B cell (primary cell): ENCODE results near the gene TSN. TPM values are rescaled to one million over a fixed set of nuclear protein-coding genes. Genes with fewer than 3 reads are reported as not detected.

ENCODE experiments used
- ATAC-seq: fragments of 200-7000 bp; cut with Tn5 transposase; one replicate; pipeline ENCODE4 v1.10.0; 2021; ENCODE audit warnings: low read depth, mild to moderate bottlenecking, moderate number of reproducible peaks, moderate library complexity
- CTCF ChIA-PET: fragments of 350-600 bp; sonication (Branson Sonifier 250); formaldehyde crosslinking; loops from one replicate; lab custom pipeline; 2021; ENCODE audit warnings: antibody characterized with exemption, inconsistent platforms; lab: Charles Lee
- POLR2A ChIA-PET: fragments of 350-600 bp; sonication (Branson Sonifier 250); formaldehyde crosslinking; loops from one replicate; lab custom pipeline; 2021; ENCODE audit warnings: antibody characterized with exemption; lab: Charles Lee
- DNase-seq: peaks from one replicate; pipeline ENCODE4 v3.0.0; 2013
- H2AFZ ChIP-seq: 2 replicates; pipeline ENCODE4 v1.6.1; 2012; ENCODE audit warnings: mild to moderate bottlenecking, low read depth, low read length; ENCODE audit not compliant: insufficient read depth, poor library complexity, severe bottlenecking
- H3K27ac ChIP-seq, 2 donors: 1 replicate in 1 of 2; 2 replicates in 1 of 2; pipeline ENCODE4 v1.5.1; 2012 to 2013; ENCODE audit warnings: low read length in 2 of 2, mild to moderate bottlenecking in 2 of 2, moderate library complexity in 1 of 2
- H3K27me3 ChIP-seq, 4 experiments: fragments of 200-600 bp in 1 of 4; sonication (generic) in 1 of 4; replicated peaks in 1 of 4; 1 replicate in 2 of 4; 2 replicates in 2 of 4; pipeline versions ENCODE4 v1.6.1 to v1.7.0; 2013 to 2016; ENCODE audit warnings: low read length in 3 of 4, mild to moderate bottlenecking in 2 of 4, mixed read lengths in 1 of 4, moderate library complexity in 1 of 4; ENCODE audit not compliant: insufficient read depth in 4 of 4, control insufficient read depth in 3 of 4; ENCODE audit errors: control extremely low read depth in 1 of 4
- H3K36me3 ChIP-seq, 2 experiments: replicated peaks in 1 of 2; 1 replicate in 1 of 2; 2 replicates in 1 of 2; pipeline versions ENCODE4 v1.6.1 to v1.7.1; 2013; ENCODE audit warnings: low read length in 1 of 2; ENCODE audit not compliant: insufficient read depth in 2 of 2, control insufficient read depth in 1 of 2; ENCODE audit errors: control extremely low read depth in 1 of 2, extremely low read depth in 1 of 2
- H3K4me1 ChIP-seq, 2 donors: fragments of 200-600 bp in 1 of 2; sonication (generic) in 1 of 2; 1 replicate in 1 of 2; 2 replicates in 1 of 2; pipeline versions ENCODE4 v1.5.1 to v1.6.1; 2013 to 2017; ENCODE audit warnings: low read length in 2 of 2; ENCODE audit not compliant: control insufficient read depth in 2 of 2, insufficient read depth in 2 of 2
- H3K4me2 ChIP-seq: replicated peaks from 2 replicates; pipeline ENCODE3; 2012; ENCODE audit warnings: mild to moderate bottlenecking, low read depth, low read length; ENCODE audit not compliant: poor library complexity, severe bottlenecking
- H3K4me3 ChIP-seq, 5 experiments: fragments of 200-600 bp in 1 of 5; sonication (generic) in 1 of 5; 1 replicate in 3 of 5; 2 replicates in 2 of 5; pipeline versions ENCODE4 v1.5.1 to v1.7.0; 2011 to 2016; ENCODE audit warnings: low read length in 4 of 5, mild to moderate bottlenecking in 4 of 5, low read depth in 2 of 5, control low read depth in 1 of 5, moderate library complexity in 1 of 5; ENCODE audit not compliant: insufficient read depth in 1 of 5; ENCODE audit errors: control extremely low read depth in 1 of 5, extremely low read depth in 1 of 5
- H3K79me2 ChIP-seq: fragments of 200-600 bp; sonication (generic); one replicate; pipeline ENCODE4 v1.6.0; 2016; ENCODE audit warnings: low read length; ENCODE audit not compliant: control insufficient read depth, insufficient read depth
- H3K9ac ChIP-seq: fragments of 200-600 bp; sonication (generic); 2 replicates; pipeline ENCODE4 v1.6.1; 2017; ENCODE audit warnings: mild to moderate bottlenecking, low read length, moderate library complexity
- H3K9me3 ChIP-seq, 3 donors: one replicate each; pipeline versions ENCODE4 v1.6.1 to v1.7.1; 2013; ENCODE audit warnings: low read length in 2 of 3; ENCODE audit not compliant: control insufficient read depth in 2 of 3, insufficient read depth in 1 of 3; ENCODE audit errors: control extremely low read depth in 1 of 3
- H4K20me1 ChIP-seq: 2 replicates; pipeline ENCODE4 v1.6.0; 2012; ENCODE audit warnings: mild to moderate bottlenecking, low read length; ENCODE audit not compliant: insufficient read depth, control insufficient read depth, poor library complexity, severe bottlenecking
- H3K27ac Mint-ChIP-seq: one replicate; pipeline ENCODE4 v1.8.0; 2021; ENCODE audit warnings: mixed read lengths
- H3K27me3 Mint-ChIP-seq: one replicate; pipeline ENCODE4 v1.8.0; 2021; ENCODE audit warnings: mixed read lengths
- H3K4me1 Mint-ChIP-seq: one replicate; pipeline ENCODE4 v1.8.0; 2021; ENCODE audit warnings: mixed read lengths
- H3K4me3 Mint-ChIP-seq: one replicate; pipeline ENCODE4 v1.8.0; 2021; ENCODE audit warnings: mixed read lengths
- H3K9me3 Mint-ChIP-seq: one replicate; pipeline ENCODE4 v1.8.0; 2022; ENCODE audit warnings: mixed read lengths; ENCODE audit not compliant: insufficient read depth
- EZH2 ChIP-seq: IDR thresholded peaks from 2 replicates; pipeline ENCODE4 v1.6.1; 2012; ENCODE audit warnings: borderline replicate concordance, low read depth, mild to moderate bottlenecking, moderate library complexity, low read length; ENCODE audit not compliant: insufficient read depth, poor library complexity, severe bottlenecking
- WGBS: methylation state at CpG from one replicate; pipeline ENCODE4 v1.1.5; 2013; ENCODE audit warnings: missing lambda C conversion rate; ENCODE audit not compliant: insufficient coverage; 5-methylcytosine and 5-hydroxymethylcytosine counted together
- intact Hi-C: fragments of 100-400 bp; cut with micrococcal nuclease; formaldehyde crosslinking; loops from one replicate; pipeline ENCODE4 v1.10.0; 2022
- polyA plus RNA-seq: library from polyadenylated mRNA; depleted of rRNA; stranded (reverse); fragments of >200 nt; gene quantifications from 2 replicates; pipeline ENCODE4 v1.2.3, GENCODE V29; 2012
- total RNA-seq, 2 donors: library from RNA; stranded (reverse); fragments of 120-200 nt in 1 of 2; gene quantifications; 1 replicate in 1 of 2; 2 replicates in 1 of 2; pipeline versions ENCODE4 v1.2.3 to v1.2.4, GENCODE V29; 2013 to 2022
- TF ChIP-seq, protein P1 (sequence below): fragments of 200-600 bp; IDR thresholded peaks from one replicate; pipeline ENCODE4 v1.8.0; 2022; ENCODE audit warnings: antibody characterized with exemption, mild to moderate bottlenecking

The TSN gene
- total and polyA plus RNA-seq, 2 donors (not counting 1 experiment from before 2014, with no cell fraction given) = 10.8 to 43.4 TPM

- no peaks in the 10 kb centered on the region for H3K79me2 ChIP-seq
- no peak overlapping the region for H3K9ac ChIP-seq
- no peak overlapping the region for H3K27ac Mint-ChIP-seq
- no peaks in the 10 kb centered on the region for H4K20me1 ChIP-seq
- DNase-seq (no peak), ATAC-seq (no peak)
- no peaks in the 10 kb centered on the region for H3K9me3 ChIP-seq
- H3K4me3 Mint-ChIP-seq = no peak overlapping the region
- CTCF ChIA-PET = no interaction called here
- no peak overlapping the region for H3K4me3 ChIP-seq
- H3K36me3 ChIP-seq = peaks cover 0 to 62% of the 10 kb centered on the region in 2 experiments
- H3K27me3 Mint-ChIP-seq = no peaks in the 10 kb centered on the region
- POLR2A ChIA-PET = no interaction called here
- no peak overlapping the region for H3K27ac ChIP-seq
- H3K9me3 Mint-ChIP-seq = no peaks in the 10 kb centered on the region
- no peaks in the 10 kb centered on the region for H3K4me1 ChIP-seq
- no peak overlapping the region for H2AFZ ChIP-seq
- TF ChIP-seq, protein P1, sequence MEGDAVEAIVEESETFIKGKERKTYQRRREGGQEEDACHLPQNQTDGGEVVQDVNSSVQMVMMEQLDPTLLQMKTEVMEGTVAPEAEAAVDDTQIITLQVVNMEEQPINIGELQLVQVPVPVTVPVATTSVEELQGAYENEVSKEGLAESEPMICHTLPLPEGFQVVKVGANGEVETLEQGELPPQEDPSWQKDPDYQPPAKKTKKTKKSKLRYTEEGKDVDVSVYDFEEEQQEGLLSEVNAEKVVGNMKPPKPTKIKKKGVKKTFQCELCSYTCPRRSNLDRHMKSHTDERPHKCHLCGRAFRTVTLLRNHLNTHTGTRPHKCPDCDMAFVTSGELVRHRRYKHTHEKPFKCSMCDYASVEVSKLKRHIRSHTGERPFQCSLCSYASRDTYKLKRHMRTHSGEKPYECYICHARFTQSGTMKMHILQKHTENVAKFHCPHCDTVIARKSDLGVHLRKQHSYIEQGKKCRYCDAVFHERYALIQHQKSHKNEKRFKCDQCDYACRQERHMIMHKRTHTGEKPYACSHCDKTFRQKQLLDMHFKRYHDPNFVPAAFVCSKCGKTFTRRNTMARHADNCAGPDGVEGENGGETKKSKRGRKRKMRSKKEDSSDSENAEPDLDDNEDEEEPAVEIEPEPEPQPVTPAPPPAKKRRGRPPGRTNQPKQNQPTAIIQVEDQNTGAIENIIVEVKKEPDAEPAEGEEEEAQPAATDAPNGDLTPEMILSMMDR = no peak
- TF ChIP-seq EZH2 = no peak
- WGBS = no CpG with 5 or more reads among the region's 1 CpG
- H3K4me2 ChIP-seq = no peak overlapping the region
- no peaks in the 10 kb centered on the region for H3K4me1 Mint-ChIP-seq
- H3K27me3 ChIP-seq = no peaks in the 10 kb centered on the region
- intact Hi-C loops = no loop called here
These were observed 11.2 kb downstream of the TSN start for GRCh38 chr2:121766624-121767023.

DNA sequence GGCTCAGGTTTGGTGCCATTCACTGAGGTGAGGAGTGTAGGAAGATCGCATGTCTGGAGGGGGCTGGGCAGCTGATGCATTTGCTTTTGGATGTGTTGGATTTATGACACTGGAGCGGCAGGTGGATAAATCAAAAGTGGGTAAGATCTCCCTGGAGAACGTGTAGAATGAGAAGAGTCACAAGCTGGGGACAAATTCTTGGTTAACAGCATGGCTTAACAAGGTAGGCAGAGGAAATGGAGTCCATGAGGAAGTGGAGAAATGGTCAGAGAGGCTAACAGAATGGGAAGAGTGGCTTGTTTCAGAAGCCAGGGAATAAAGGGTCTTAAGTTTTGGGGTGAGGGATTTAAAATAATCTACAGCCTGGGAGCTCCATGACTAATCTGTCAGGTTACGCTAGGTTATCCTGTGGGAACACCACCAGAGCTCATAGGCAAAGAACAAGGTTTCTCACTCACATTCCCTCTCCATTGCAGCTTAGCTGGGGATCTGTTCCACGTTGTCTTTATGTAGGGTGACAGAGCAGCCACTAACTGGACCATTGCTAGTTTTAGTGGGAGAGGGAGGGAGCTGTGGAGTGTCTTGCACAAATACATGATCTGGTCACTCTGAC lies 12.8 kb downstream of the TSN start:
- ChIA-PET POLR2A (no interaction called here), CTCF (no interaction called here)
- H3K27ac Mint-ChIP-seq = no peak overlapping the region
- WGBS = 89% methylated on average over 3 of the region's 5 CpGs
- DNase-seq = no peak
- Histone ChIP-seq H3K4me1 (no peaks in the 10 kb centered on the region), H3K9me3 (no peaks in the 10 kb centered on the region), H2AFZ (no peak overlapping the region), H3K4me3 (no peak overlapping the region), H3K27ac (no peak overlapping the region), H4K20me1 (no peaks in the 10 kb centered on the region), H3K4me2 (no peak overlapping the region), H3K79me2 (no peaks in the 10 kb centered on the region), H3K9ac (no peak overlapping the region), H3K27me3 (no peaks in the 10 kb centered on the region), H3K36me3 (peaks cover 0 to 53% of the 10 kb centered on the region in 2 experiments)
- H3K4me1 Mint-ChIP-seq = no peaks in the 10 kb centered on the region
- intact Hi-C loops = no loop called here
- H3K4me3 Mint-ChIP-seq = no peak overlapping the region
- no peak for ATAC-seq
- no peaks in the 10 kb centered on the region for H3K9me3 Mint-ChIP-seq
- H3K27me3 Mint-ChIP-seq = no peaks in the 10 kb centered on the region
- TF ChIP-seq, protein P1 = no peak
- no peak for TF ChIP-seq EZH2
